Neural cell (in vitro differentiated cells): Measurements from ENCODE around the gene RHOT1.

Source experiments
- CTCF ChIP-seq: fragments of 450-650 bp; IDR thresholded peaks from 2 replicates; pipeline ENCODE4 v1.5.1; 2014; ENCODE audit warnings: antibody characterized with exemption, mild to moderate bottlenecking, moderate library complexity; ENCODE audit not compliant: poor library complexity, severe bottlenecking
- POLR2AphosphoS5 ChIP-seq: IDR thresholded peaks from 2 replicates; pipeline ENCODE4 v1.6.1; 2012
- REST ChIP-seq: IDR thresholded peaks from 2 replicates; pipeline ENCODE4 v1.6.1; 2012; ENCODE audit warnings: borderline replicate concordance
- SMC3 ChIP-seq: fragments of 450-650 bp; conservative IDR thresholded peaks from 2 replicates; pipeline ENCODE4 v1.6.1; 2014; ENCODE audit warnings: antibody characterized with exemption, mild to moderate bottlenecking, moderate library complexity; ENCODE audit not compliant: poor library complexity

GRCh38 chr17:32102646-32103186 is 39.6 kb upstream of the RHOT1 start:
- TF ChIP-seq CTCF (no peak), POLR2AphosphoS5 (no peak), SMC3 (no peak), REST (no peak)
